Neural progenitor cell (in vitro differentiated cells): Measurements from ENCODE around the gene ZSWIM4. TPM values are rescaled to one million over a fixed set of nuclear protein-coding genes. Genes with fewer than 3 reads are reported as not detected.

Experiments used
- DNase-seq: peaks from one replicate; pipeline ENCODE4 v3.0.0-alpha.2; 2016; ENCODE audit warnings: low spot score
- H2AFZ ChIP-seq: fragments of 200-600 bp; sonication (generic); replicated peaks from 2 replicates; pipeline ENCODE4 v1.6.1; 2016; ENCODE audit warnings: antibody characterized with exemption
- H3F3A ChIP-seq: fragments of 200-600 bp; sonication (generic); 2 replicates; pipeline ENCODE4 v1.6.1; 2016; ENCODE audit warnings: antibody characterized with exemption, low read depth
- H3K27ac ChIP-seq: fragments of 200-600 bp; sonication (generic); 2 replicates; pipeline ENCODE4 v1.5.1; 2016; ENCODE audit warnings: mild to moderate bottlenecking
- H3K27me3 ChIP-seq: fragments of 200-600 bp; sonication (generic); 2 replicates; pipeline ENCODE4 v1.6.1; 2016; ENCODE audit warnings: mild to moderate bottlenecking, moderate library complexity
- H3K36me3 ChIP-seq: fragments of 200-600 bp; sonication (generic); 2 replicates; pipeline ENCODE4 v1.5.1; 2016
- H3K4me1 ChIP-seq: fragments of 200-600 bp; sonication (generic); 2 replicates; pipeline ENCODE4 v1.6.1; 2016; ENCODE audit warnings: mixed run types
- H3K4me2 ChIP-seq: fragments of 200-600 bp; sonication (generic); 2 replicates; pipeline ENCODE4 v1.6.1; 2016
- H3K4me3 ChIP-seq: fragments of 200-600 bp; sonication (generic); 2 replicates; pipeline ENCODE4 v1.5.1; 2016
- H3K79me2 ChIP-seq: fragments of 200-600 bp; sonication (generic); 2 replicates; pipeline ENCODE4 v1.6.1; 2016; ENCODE audit warnings: low read depth
- H3K9ac ChIP-seq: fragments of 200-600 bp; sonication (generic); 2 replicates; pipeline ENCODE4 v1.6.1; 2016
- H3K9me3 ChIP-seq: fragments of 200-600 bp; sonication (generic); 2 replicates; pipeline ENCODE4 v1.5.1; 2016; ENCODE audit warnings: low read depth
- H4K20me1 ChIP-seq: fragments of 200-600 bp; sonication (generic); 2 replicates; pipeline ENCODE4 v1.6.1; 2016; ENCODE audit warnings: low read depth
- H3K27ac Mint-ChIP-seq: 3 replicates; pipeline ENCODE4 v1.8.0; 2021; ENCODE audit warnings: mixed read lengths
- H3K27me3 Mint-ChIP-seq: 2 replicates; pipeline ENCODE4 v1.8.0; 2022; ENCODE audit warnings: low read depth, mild to moderate bottlenecking, inconsistent platforms, moderate library complexity, mixed read lengths; ENCODE audit not compliant: insufficient read depth
- H3K36me3 Mint-ChIP-seq: 3 replicates; pipeline ENCODE4 v1.8.0; 2021; ENCODE audit warnings: mixed read lengths
- H3K4me1 Mint-ChIP-seq: 3 replicates; pipeline ENCODE4 v1.8.0; 2021; ENCODE audit warnings: mixed read lengths
- H3K4me3 Mint-ChIP-seq: 3 replicates; pipeline ENCODE4 v1.8.0; 2021; ENCODE audit warnings: mild to moderate bottlenecking, moderate library complexity, mixed read lengths
- H3K9me3 Mint-ChIP-seq: 3 replicates; pipeline ENCODE4 v1.8.0; 2020; ENCODE audit warnings: mixed read lengths
- CTCF ChIP-seq: fragments of 200-600 bp; sonication (generic); IDR thresholded peaks from 2 replicates; pipeline ENCODE4 v1.5.1; 2017; ENCODE audit warnings: antibody characterized with exemption, mild to moderate bottlenecking
- EZH2 ChIP-seq: fragments of 200-600 bp; sonication (generic); IDR thresholded peaks from 2 replicates; pipeline ENCODE4 v1.6.1; 2017; ENCODE audit warnings: antibody characterized with exemption, mild to moderate bottlenecking, moderate library complexity
- EZH2phosphoT487 ChIP-seq: fragments of 200-600 bp; sonication (generic); IDR thresholded peaks from 2 replicates; pipeline ENCODE4 v1.6.1; 2017; ENCODE audit warnings: antibody characterized with exemption
- total RNA-seq: library from RNA; depleted of rRNA; stranded (reverse); fragments of >200 nt; gene quantifications from 2 replicates; pipeline ENCODE4 v1.2.3, GENCODE V29; 2015; ENCODE audit warnings: low replicate concordance

ZSWIM4 gene
- total RNA-seq, 1 donor from 2014 or later: 6.7 TPM

- Histone ChIP-seq H2AFZ (no peak overlapping the region), H3K4me1 (peaks cover 7% of the 10 kb centered on the region), H3F3A (peaks cover 19% of the 10 kb centered on the region), H3K27me3 (no peaks in the 10 kb centered on the region), H3K9ac (no peak overlapping the region), H4K20me1 (no peaks in the 10 kb centered on the region), H3K36me3 (no peaks in the 10 kb centered on the region), H3K4me3 (no peak overlapping the region), H3K79me2 (no peaks in the 10 kb centered on the region), H3K27ac (no peak overlapping the region), H3K4me2 (no peak overlapping the region), H3K9me3 (no peaks in the 10 kb centered on the region)
- no peak overlapping the region for H3K4me3 Mint-ChIP-seq
- H3K27ac Mint-ChIP-seq: no peak overlapping the region
- H3K4me1 Mint-ChIP-seq: peaks cover 31% of the 10 kb centered on the region
- peaks cover 8% of the 10 kb centered on the region for H3K36me3 Mint-ChIP-seq
- TF ChIP-seq EZH2 (no peak), EZH2phosphoT487 (no peak), CTCF (no peak)
- H3K27me3 Mint-ChIP-seq: peaks cover 3% of the 10 kb centered on the region
- no peak for DNase-seq
- H3K9me3 Mint-ChIP-seq: no peaks in the 10 kb centered on the region
Measured at GRCh38 chr19:13783565-13784500, 11.4 kb upstream of the ZSWIM4 start.

- H3K4me2 ChIP-seq: peak overlapping the region; percentile 23
Measured at GRCh38 chr19:13784731-13785452, 10.4 kb upstream of the ZSWIM4 start.

GRCh38 chr19:13788991-13789390 lies 6.3 kb upstream of the ZSWIM4 start:
- Histone ChIP-seq H3K27me3 (no peaks in the 10 kb centered on the region), H3K9ac (no peak overlapping the region), H4K20me1 (no peaks in the 10 kb centered on the region), H3K36me3 (no peaks in the 10 kb centered on the region), H3K9me3 (no peaks in the 10 kb centered on the region), H3K4me2 (no peak overlapping the region), H2AFZ (no peak overlapping the region), H3K4me1 (no peaks in the 10 kb centered on the region), H3K4me3 (no peak overlapping the region), H3K27ac (no peak overlapping the region), H3F3A (peaks cover 11% of the 10 kb centered on the region), H3K79me2 (no peaks in the 10 kb centered on the region)
- TF ChIP-seq CTCF (no peak), EZH2phosphoT487 (no peak), EZH2 (no peak)
- H3K36me3 Mint-ChIP-seq: no peaks in the 10 kb centered on the region
- peaks cover 5% of the 10 kb centered on the region for H3K27me3 Mint-ChIP-seq
- H3K9me3 Mint-ChIP-seq: no peaks in the 10 kb centered on the region
- no peak overlapping the region for H3K27ac Mint-ChIP-seq
- DNase-seq: no peak
- H3K4me1 Mint-ChIP-seq: peaks cover 13% of the 10 kb centered on the region
- no peak overlapping the region for H3K4me3 Mint-ChIP-seq

More at GRCh38 chr19:13784731-13785452, 10.4 kb upstream of the ZSWIM4 start:
- Histone ChIP-seq H3K4me1 (peaks cover 7% of the 10 kb centered on the region), H3K27me3 (no peaks in the 10 kb centered on the region), H3K79me2 (no peaks in the 10 kb centered on the region), H3F3A (peaks cover 19% of the 10 kb centered on the region), H3K4me3 (no peak overlapping the region), H2AFZ (peak overlapping the region; percentile 80), H3K9ac (no peak overlapping the region), H3K36me3 (no peaks in the 10 kb centered on the region), H4K20me1 (no peaks in the 10 kb centered on the region), H3K9me3 (no peaks in the 10 kb centered on the region), H3K27ac (no peak overlapping the region)
- TF ChIP-seq CTCF (peak; percentile 70), EZH2phosphoT487 (no peak), EZH2 (no peak)
- H3K36me3 Mint-ChIP-seq: no peaks in the 10 kb centered on the region
- no peak overlapping the region for H3K4me3 Mint-ChIP-seq
- peak; percentile 81 for DNase-seq
- peak overlapping the region; percentile 79 for H3K27ac Mint-ChIP-seq
- no peaks in the 10 kb centered on the region for H3K9me3 Mint-ChIP-seq
- peaks cover 31% of the 10 kb centered on the region for H3K4me1 Mint-ChIP-seq
- H3K27me3 Mint-ChIP-seq: peaks cover 3% of the 10 kb centered on the region
